H1 (cell line): ENCODE data around the gene RER1. TPM values are rescaled to one million over a fixed set of nuclear protein-coding genes. Genes with fewer than 3 reads are reported as not detected.

Source experiments
- POLR2AphosphoS5 ChIP-seq: IDR thresholded peaks from 2 replicates; pipeline ENCODE4 v1.6.1; 2011; ENCODE audit warnings: low read depth, low read length
- polyA plus RNA-seq, 7 experiments: library from polyadenylated mRNA; depleted of rRNA in 3 of 7; stranded (reverse) in 5 of 7; unstranded in 2 of 7; fragments of >200 nt in 5 of 7; fragments of 200-250 nt in 2 of 7; gene quantifications; 1 replicate in 5 of 7; 2 replicates in 1 of 7; 4 replicates in 1 of 7; pipeline versions ENCODE4 v1.2.1 to v1.2.3, GENCODE V29; 2011 to 2013; ENCODE audit warnings: missing spikeins in 2 of 7, mixed read lengths in 2 of 7
- total RNA-seq: library from RNA; stranded (reverse); fragmentation: NEBNext Ultra II Directional; extraction: Animal tissue kit (Norgen Biotek cat#: 25700); gene quantifications from 2 replicates; pipeline ENCODE4 v1.2.1, GENCODE V29; 2021

Gene RER1
- total and polyA plus RNA-seq, 2 of the 8 experiments (the other 6 are each of a cell fraction or from before 2014, with no cell fraction given): 102 to 134 TPM

DNA sequence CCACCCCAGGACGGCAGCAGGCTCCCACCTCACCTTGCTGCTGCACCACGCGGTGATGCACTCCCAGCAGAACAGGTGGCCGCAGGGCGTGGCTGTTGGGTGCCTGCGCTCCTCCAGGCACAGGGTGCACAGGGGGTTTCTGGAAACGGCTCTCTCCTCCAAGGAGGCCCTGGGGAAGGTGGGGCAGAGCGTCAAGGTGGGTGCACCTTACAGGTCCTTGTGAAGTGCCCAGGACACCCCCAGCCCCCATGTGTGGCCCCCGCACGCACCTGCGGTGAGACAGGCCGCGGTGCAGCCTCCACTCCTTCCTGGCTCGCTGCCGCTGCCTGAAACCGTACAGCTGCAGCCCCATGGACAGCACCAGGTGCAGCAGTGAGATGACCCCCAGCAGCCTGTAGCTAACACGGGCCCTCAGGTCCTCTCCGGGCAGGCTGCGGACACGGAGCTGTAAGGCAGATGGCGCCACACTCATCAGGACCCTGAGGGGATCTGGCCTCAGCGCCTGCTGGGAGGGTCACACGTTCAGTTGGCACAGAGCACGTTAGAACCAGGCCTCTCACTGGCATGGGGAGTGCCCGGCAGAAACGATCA is 14.9 kb downstream of the RER1 start (continued):
- TF ChIP-seq POLR2AphosphoS5: 0 out of 2 replicates have a peak, but pooled peaks have one; percentile 34
